WTC11 (cell line): ENCODE data around the gene PARP12. TPM values are rescaled to one million over a fixed set of nuclear protein-coding genes. Genes with fewer than 3 reads are reported as not detected.

Experiments used
- ATAC-seq: fragments of 200-7000 bp; cut with Tn5 transposase; 2 replicates; pipeline ENCODE4 v1.10.0; 2021; ENCODE audit warnings: mild to moderate bottlenecking, moderate library complexity
- CTCF ChIA-PET: fragments of 300-600 bp; sonication (Branson Sonifier 250); formaldehyde crosslinking; loops from one replicate; lab custom pipeline; 2021; ENCODE audit warnings: antibody characterized with exemption; lab: Charles Lee
- POLR2A ChIA-PET: fragments of 350-600 bp; sonication (Branson Sonifier 250); formaldehyde crosslinking; loops from one replicate; lab custom pipeline; 2021; ENCODE audit warnings: antibody characterized with exemption; lab: Charles Lee
- DNase-seq: peaks from one replicate; pipeline ENCODE4 v3.0.0; 2021; ENCODE audit warnings: low spot score
- H3K27ac Mint-ChIP-seq: 2 replicates; pipeline ENCODE4 v1.8.0; 2021; ENCODE audit warnings: mixed read lengths
- H3K27me3 Mint-ChIP-seq: 2 replicates; pipeline ENCODE4 v1.8.0; 2021; ENCODE audit warnings: low read depth, mild to moderate bottlenecking, moderate library complexity, mixed read lengths
- H3K36me3 Mint-ChIP-seq: 2 replicates; pipeline ENCODE4 v1.8.0; 2021; ENCODE audit warnings: mixed read lengths
- H3K4me1 Mint-ChIP-seq: 2 replicates; pipeline ENCODE4 v1.8.0; 2022; ENCODE audit warnings: mixed read lengths
- H3K4me3 Mint-ChIP-seq: 2 replicates; pipeline ENCODE4 v1.8.0; 2021; ENCODE audit warnings: mild to moderate bottlenecking, moderate library complexity, mixed read lengths
- H3K9me3 Mint-ChIP-seq: 2 replicates; pipeline ENCODE4 v1.8.0; 2021; ENCODE audit warnings: mixed read lengths
- EMX1 ChIP-seq: fragments of 250-450 bp; sonication (Bioruptor Pico); IDR thresholded peaks from 2 replicates; pipeline ENCODE4 v1.8.0; 2021; ENCODE audit warnings: mild to moderate bottlenecking
- ERG ChIP-seq: fragments of 250-450 bp; sonication (Bioruptor Pico); IDR thresholded peaks from 2 replicates; pipeline ENCODE4 v1.8.0; 2021; ENCODE audit warnings: mild to moderate bottlenecking
- ETV6 ChIP-seq: sonication (generic); formaldehyde crosslinking; IDR thresholded peaks from 2 replicates; pipeline ENCODE4 v1.8.1; 2022; ENCODE audit warnings: mild to moderate bottlenecking, missing genetic modification reagents
- FOXJ3 ChIP-seq: sonication (generic); formaldehyde crosslinking; IDR thresholded peaks from 2 replicates; pipeline ENCODE4 v1.9.0; 2021; ENCODE audit warnings: missing genetic modification reagents, mild to moderate bottlenecking, borderline replicate concordance
- NR1H2 ChIP-seq: sonication (generic); formaldehyde crosslinking; IDR thresholded peaks from 2 replicates; pipeline ENCODE4 v1.9.0; 2021; ENCODE audit warnings: mild to moderate bottlenecking, moderate library complexity, missing genetic modification reagents
- NR2C2 ChIP-seq: sonication (generic); formaldehyde crosslinking; IDR thresholded peaks from 2 replicates; pipeline ENCODE4 v1.8.0; 2022; ENCODE audit warnings: mild to moderate bottlenecking, missing genetic modification reagents
- RELA ChIP-seq: sonication (generic); formaldehyde crosslinking; IDR thresholded peaks from 2 replicates; pipeline ENCODE4 v1.8.1; 2022; ENCODE audit warnings: missing genetic modification reagents, mild to moderate bottlenecking, borderline replicate concordance
- SMAD3 ChIP-seq: sonication (generic); formaldehyde crosslinking; IDR thresholded peaks from 2 replicates; pipeline ENCODE4 v1.8.0; 2022; ENCODE audit warnings: missing genetic modification reagents, mild to moderate bottlenecking, borderline replicate concordance
- TEAD1 ChIP-seq: sonication (generic); formaldehyde crosslinking; IDR thresholded peaks from 2 replicates; pipeline ENCODE4 v1.8.0; 2022; ENCODE audit warnings: mild to moderate bottlenecking, missing genetic modification reagents
- ZBTB21 ChIP-seq: sonication (generic); formaldehyde crosslinking; IDR thresholded peaks from 2 replicates; pipeline ENCODE4 v1.8.1; 2023; ENCODE audit warnings: mild to moderate bottlenecking, missing genetic modification reagents, borderline replicate concordance
- ZNF121 ChIP-seq: sonication (generic); formaldehyde crosslinking; IDR thresholded peaks from 2 replicates; pipeline ENCODE4 v1.8.0; 2023; ENCODE audit warnings: missing genetic modification reagents
- ZNF396 ChIP-seq: fragments of 250-450 bp; sonication (Bioruptor Pico); IDR thresholded peaks from 2 replicates; pipeline ENCODE4 v1.8.0; 2021; ENCODE audit warnings: mild to moderate bottlenecking, moderate library complexity, borderline replicate concordance
- ZNF416 ChIP-seq: fragments of 250-450 bp; sonication (Bioruptor Pico); IDR thresholded peaks from 2 replicates; pipeline ENCODE4 v1.9.0; 2021; ENCODE audit warnings: mild to moderate bottlenecking, inconsistent platforms
- total RNA-seq: library from RNA; stranded (reverse); gene quantifications from 3 replicates; pipeline ENCODE4 v1.2.3, GENCODE V29; 2021
- TF ChIP-seq, protein P1 (sequence below): sonication (generic); formaldehyde crosslinking; IDR thresholded peaks from 2 replicates; pipeline ENCODE4 v1.8.0; 2022; ENCODE audit warnings: missing genetic modification reagents
- TF ChIP-seq, protein P2 (sequence below): sonication (generic); formaldehyde crosslinking; IDR thresholded peaks from 2 replicates; pipeline ENCODE4 v1.8.1; 2022; ENCODE audit warnings: low read depth, missing genetic modification reagents, borderline replicate concordance
- TF ChIP-seq, protein P3 (sequence below): sonication (generic); formaldehyde crosslinking; IDR thresholded peaks from 2 replicates; pipeline ENCODE4 v1.8.1; 2023; ENCODE audit warnings: mild to moderate bottlenecking, missing genetic modification reagents
- TF ChIP-seq, protein P4 (sequence below): sonication (generic); formaldehyde crosslinking; IDR thresholded peaks from 2 replicates; pipeline ENCODE4 v1.8.1; 2022; ENCODE audit warnings: mild to moderate bottlenecking, missing genetic modification reagents, moderate library complexity, borderline replicate concordance
- TF ChIP-seq, protein P5 (sequence below): sonication (generic); formaldehyde crosslinking; IDR thresholded peaks from 2 replicates; pipeline ENCODE4 v1.8.1; 2023; ENCODE audit warnings: mild to moderate bottlenecking, missing genetic modification reagents, moderate library complexity
- TF ChIP-seq, protein P6 (sequence below): fragments of 250-450 bp; sonication (Bioruptor Pico); IDR thresholded peaks from 2 replicates; pipeline ENCODE4 v1.9.0; 2021; ENCODE audit warnings: mild to moderate bottlenecking

PARP12 gene
- total RNA-seq, 1 experiment from 2014 or later, result 9.1 TPM

DNA sequence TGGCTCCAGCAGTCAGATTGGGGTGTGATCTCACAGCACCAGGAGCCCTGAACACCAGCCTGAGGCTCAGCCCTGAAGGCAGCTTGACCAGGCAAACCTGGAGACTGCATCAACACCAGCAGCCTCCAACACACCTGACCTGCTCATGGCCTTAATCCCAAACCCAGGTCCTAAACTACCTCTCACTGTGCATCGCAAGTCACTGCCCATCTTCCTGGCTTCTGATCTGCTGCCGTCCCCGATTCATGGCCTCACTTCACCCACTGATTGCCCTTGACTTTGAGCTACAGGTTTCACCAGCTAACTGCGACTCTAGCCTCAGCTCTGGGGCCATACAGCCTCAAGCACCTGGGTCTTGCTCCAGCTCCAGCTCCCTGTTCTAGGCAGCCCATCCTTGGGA is 49.1 kb downstream of the PARP12 start (continued):
- TF ChIP-seq, protein P1, sequence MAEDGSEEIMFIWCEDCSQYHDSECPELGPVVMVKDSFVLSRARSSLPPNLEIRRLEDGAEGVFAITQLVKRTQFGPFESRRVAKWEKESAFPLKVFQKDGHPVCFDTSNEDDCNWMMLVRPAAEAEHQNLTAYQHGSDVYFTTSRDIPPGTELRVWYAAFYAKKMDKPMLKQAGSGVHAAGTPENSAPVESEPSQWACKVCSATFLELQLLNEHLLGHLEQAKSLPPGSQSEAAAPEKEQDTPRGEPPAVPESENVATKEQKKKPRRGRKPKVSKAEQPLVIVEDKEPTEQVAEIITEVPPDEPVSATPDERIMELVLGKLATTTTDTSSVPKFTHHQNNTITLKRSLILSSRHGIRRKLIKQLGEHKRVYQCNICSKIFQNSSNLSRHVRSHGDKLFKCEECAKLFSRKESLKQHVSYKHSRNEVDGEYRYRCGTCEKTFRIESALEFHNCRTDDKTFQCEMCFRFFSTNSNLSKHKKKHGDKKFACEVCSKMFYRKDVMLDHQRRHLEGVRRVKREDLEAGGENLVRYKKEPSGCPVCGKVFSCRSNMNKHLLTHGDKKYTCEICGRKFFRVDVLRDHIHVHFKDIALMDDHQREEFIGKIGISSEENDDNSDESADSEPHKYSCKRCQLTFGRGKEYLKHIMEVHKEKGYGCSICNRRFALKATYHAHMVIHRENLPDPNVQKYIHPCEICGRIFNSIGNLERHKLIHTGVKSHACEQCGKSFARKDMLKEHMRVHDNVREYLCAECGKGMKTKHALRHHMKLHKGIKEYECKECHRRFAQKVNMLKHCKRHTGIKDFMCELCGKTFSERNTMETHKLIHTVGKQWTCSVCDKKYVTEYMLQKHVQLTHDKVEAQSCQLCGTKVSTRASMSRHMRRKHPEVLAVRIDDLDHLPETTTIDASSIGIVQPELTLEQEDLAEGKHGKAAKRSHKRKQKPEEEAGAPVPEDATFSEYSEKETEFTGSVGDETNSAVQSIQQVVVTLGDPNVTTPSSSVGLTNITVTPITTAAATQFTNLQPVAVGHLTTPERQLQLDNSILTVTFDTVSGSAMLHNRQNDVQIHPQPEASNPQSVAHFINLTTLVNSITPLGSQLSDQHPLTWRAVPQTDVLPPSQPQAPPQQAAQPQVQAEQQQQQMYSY (CRISPR knock-in tag), result no peak
- TF ChIP-seq ZNF416 (CRISPR knock-in tag) (no peak), FOXJ3 (CRISPR knock-in tag) (no peak), ZNF121 (no peak), NR2C2 (CRISPR knock-in tag) (no peak), EMX1 (no peak), ZNF396 (CRISPR knock-in tag) (no peak)
- TF ChIP-seq, protein P2, sequence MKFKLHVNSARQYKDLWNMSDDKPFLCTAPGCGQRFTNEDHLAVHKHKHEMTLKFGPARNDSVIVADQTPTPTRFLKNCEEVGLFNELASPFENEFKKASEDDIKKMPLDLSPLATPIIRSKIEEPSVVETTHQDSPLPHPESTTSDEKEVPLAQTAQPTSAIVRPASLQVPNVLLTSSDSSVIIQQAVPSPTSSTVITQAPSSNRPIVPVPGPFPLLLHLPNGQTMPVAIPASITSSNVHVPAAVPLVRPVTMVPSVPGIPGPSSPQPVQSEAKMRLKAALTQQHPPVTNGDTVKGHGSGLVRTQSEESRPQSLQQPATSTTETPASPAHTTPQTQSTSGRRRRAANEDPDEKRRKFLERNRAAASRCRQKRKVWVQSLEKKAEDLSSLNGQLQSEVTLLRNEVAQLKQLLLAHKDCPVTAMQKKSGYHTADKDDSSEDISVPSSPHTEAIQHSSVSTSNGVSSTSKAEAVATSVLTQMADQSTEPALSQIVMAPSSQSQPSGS (CRISPR knock-in tag), result no peak
- TF ChIP-seq, protein P3, sequence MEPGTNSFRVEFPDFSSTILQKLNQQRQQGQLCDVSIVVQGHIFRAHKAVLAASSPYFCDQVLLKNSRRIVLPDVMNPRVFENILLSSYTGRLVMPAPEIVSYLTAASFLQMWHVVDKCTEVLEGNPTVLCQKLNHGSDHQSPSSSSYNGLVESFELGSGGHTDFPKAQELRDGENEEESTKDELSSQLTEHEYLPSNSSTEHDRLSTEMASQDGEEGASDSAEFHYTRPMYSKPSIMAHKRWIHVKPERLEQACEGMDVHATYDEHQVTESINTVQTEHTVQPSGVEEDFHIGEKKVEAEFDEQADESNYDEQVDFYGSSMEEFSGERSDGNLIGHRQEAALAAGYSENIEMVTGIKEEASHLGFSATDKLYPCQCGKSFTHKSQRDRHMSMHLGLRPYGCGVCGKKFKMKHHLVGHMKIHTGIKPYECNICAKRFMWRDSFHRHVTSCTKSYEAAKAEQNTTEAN (CRISPR knock-in tag), result no peak

GRCh38 chr7:140010194-140010895 is 52.4 kb downstream of the PARP12 start:
- ChIA-PET CTCF (interaction anchor here (1.0 to 1.2 kb wide), 2 partner anchors 225 to 365 kb away, joined by 3 to 6 read pairs; no protein-coding TSS in a partner anchor), POLR2A (no interaction called here)
- DNase-seq (no peak), ATAC-seq (peak; percentile 15; the same call in 1 of the 2 replicates)
- Mint-ChIP-seq H3K36me3 (no peaks in the 10 kb centered on the region), H3K9me3 (no peaks in the 10 kb centered on the region), H3K27ac (no peak overlapping the region), H3K27me3 (no peaks in the 10 kb centered on the region; the same call in 1 of the 2 replicates), H3K4me3 (no peak overlapping the region), H3K4me1 (peaks cover 24% of the 10 kb centered on the region)
- TF ChIP-seq SMAD3 (CRISPR knock-in tag) (no peak), TEAD1 (no peak), NR1H2 (CRISPR knock-in tag) (no peak), ZBTB21 (CRISPR knock-in tag) (no peak), ETV6 (CRISPR knock-in tag) (no peak), ERG (CRISPR knock-in tag) (no peak), RELA (no peak)
- TF ChIP-seq, protein P4, sequence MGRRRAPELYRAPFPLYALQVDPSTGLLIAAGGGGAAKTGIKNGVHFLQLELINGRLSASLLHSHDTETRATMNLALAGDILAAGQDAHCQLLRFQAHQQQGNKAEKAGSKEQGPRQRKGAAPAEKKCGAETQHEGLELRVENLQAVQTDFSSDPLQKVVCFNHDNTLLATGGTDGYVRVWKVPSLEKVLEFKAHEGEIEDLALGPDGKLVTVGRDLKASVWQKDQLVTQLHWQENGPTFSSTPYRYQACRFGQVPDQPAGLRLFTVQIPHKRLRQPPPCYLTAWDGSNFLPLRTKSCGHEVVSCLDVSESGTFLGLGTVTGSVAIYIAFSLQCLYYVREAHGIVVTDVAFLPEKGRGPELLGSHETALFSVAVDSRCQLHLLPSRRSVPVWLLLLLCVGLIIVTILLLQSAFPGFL (CRISPR knock-in tag), result no peak
- TF ChIP-seq, protein P5, sequence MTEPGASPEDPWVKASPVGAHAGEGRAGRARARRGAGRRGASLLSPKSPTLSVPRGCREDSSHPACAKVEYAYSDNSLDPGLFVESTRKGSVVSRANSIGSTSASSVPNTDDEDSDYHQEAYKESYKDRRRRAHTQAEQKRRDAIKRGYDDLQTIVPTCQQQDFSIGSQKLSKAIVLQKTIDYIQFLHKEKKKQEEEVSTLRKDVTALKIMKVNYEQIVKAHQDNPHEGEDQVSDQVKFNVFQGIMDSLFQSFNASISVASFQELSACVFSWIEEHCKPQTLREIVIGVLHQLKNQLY, result no peak
- TF ChIP-seq, protein P6, sequence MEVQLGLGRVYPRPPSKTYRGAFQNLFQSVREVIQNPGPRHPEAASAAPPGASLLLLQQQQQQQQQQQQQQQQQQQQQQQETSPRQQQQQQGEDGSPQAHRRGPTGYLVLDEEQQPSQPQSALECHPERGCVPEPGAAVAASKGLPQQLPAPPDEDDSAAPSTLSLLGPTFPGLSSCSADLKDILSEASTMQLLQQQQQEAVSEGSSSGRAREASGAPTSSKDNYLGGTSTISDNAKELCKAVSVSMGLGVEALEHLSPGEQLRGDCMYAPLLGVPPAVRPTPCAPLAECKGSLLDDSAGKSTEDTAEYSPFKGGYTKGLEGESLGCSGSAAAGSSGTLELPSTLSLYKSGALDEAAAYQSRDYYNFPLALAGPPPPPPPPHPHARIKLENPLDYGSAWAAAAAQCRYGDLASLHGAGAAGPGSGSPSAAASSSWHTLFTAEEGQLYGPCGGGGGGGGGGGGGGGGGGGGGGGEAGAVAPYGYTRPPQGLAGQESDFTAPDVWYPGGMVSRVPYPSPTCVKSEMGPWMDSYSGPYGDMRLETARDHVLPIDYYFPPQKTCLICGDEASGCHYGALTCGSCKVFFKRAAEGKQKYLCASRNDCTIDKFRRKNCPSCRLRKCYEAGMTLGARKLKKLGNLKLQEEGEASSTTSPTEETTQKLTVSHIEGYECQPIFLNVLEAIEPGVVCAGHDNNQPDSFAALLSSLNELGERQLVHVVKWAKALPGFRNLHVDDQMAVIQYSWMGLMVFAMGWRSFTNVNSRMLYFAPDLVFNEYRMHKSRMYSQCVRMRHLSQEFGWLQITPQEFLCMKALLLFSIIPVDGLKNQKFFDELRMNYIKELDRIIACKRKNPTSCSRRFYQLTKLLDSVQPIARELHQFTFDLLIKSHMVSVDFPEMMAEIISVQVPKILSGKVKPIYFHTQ (CRISPR knock-in tag), result no peak
